Lung (tissue), 10 donors: ENCODE measurements around the gene TRIM43. TPM values are rescaled to one million over a fixed set of nuclear protein-coding genes. Genes with fewer than 3 reads are reported as not detected.
"Not testable (repeated sequence)": the region's sequence is repeated elsewhere in the genome, so short reads cannot be mapped to it uniquely, and the experiment has no call there.

ENCODE experiments used
- ATAC-seq: fragments of 200-7000 bp; cut with Tn5 transposase; one replicate; pipeline ENCODE4 v1.9.1; 2020; ENCODE audit warnings: moderate number of reproducible peaks; ENCODE audit not compliant: insufficient read depth, low FRiP score
- DNase-seq, 3 donors: peaks; one replicate each; pipeline ENCODE4 v3.0.0-alpha.2; 2013 to 2017
- H3K27ac ChIP-seq, 2 donors: one replicate each; pipeline ENCODE4 v1.5.1; 2013; ENCODE audit warnings: mild to moderate bottlenecking in 2 of 2, moderate library complexity in 2 of 2, control low read depth in 1 of 2, inconsistent platforms in 1 of 2, low read depth in 1 of 2, low read length in 1 of 2
- H3K27me3 ChIP-seq, 3 donors: one replicate each; pipeline ENCODE4 v1.5.1; 2013; ENCODE audit warnings: low read length in 2 of 3; ENCODE audit not compliant: control insufficient read depth in 3 of 3, insufficient read depth in 3 of 3
- H3K36me3 ChIP-seq, 4 donors: one replicate each; pipeline ENCODE4 v1.5.1; 2013; ENCODE audit warnings: low read length in 4 of 4, mild to moderate bottlenecking in 1 of 4, moderate library complexity in 1 of 4; ENCODE audit not compliant: control insufficient read depth in 4 of 4, insufficient read depth in 4 of 4
- H3K4me1 ChIP-seq, 5 donors: one replicate each; pipeline ENCODE4 v1.5.1; 2013; ENCODE audit warnings: low read length in 5 of 5, mild to moderate bottlenecking in 2 of 5, moderate library complexity in 1 of 5; ENCODE audit not compliant: control insufficient read depth in 5 of 5, insufficient read depth in 5 of 5
- H3K4me3 ChIP-seq: one replicate; pipeline ENCODE4 v1.5.1; 2013; ENCODE audit warnings: mild to moderate bottlenecking, control low read depth, moderate library complexity
- H3K9ac ChIP-seq, 2 donors: one replicate each; pipeline ENCODE4 v1.5.1; 2013; ENCODE audit warnings: low read length in 2 of 2, control low read depth in 1 of 2; ENCODE audit not compliant: insufficient read depth in 1 of 2
- H3K9me3 ChIP-seq, 4 donors: one replicate each; pipeline ENCODE4 v1.5.1; 2013; ENCODE audit warnings: low read length in 3 of 4, mild to moderate bottlenecking in 1 of 4, moderate library complexity in 1 of 4; ENCODE audit not compliant: control insufficient read depth in 4 of 4, insufficient read depth in 3 of 4
- WGBS, 2 donors: extraction: QIAGEN DNeasy Blood & Tissue Kit; methylation state at CpG; one replicate each; pipeline ENCODE4 v1.1.7; 2013; 5-methylcytosine and 5-hydroxymethylcytosine counted together
- polyA plus RNA-seq, 2 donors: library from polyadenylated mRNA; stranded (reverse); fragments of 200-250 nt; gene quantifications; one replicate each; pipeline ENCODE4 v1.2.1, GENCODE V29; 2013
- total RNA-seq, 2 donors: library from RNA; depleted of rRNA in 1 of 2; stranded (reverse); fragments of >200 nt in 1 of 2; gene quantifications; one replicate each; pipeline ENCODE4 v1.2.1, GENCODE V29; 2014 to 2021
- donor health status: Bipolar disorder and iron deficiency.
- donor health status: healthy.
- donor health status: DM: yes; HTN: yes; CAD: no.

Gene TRIM43
- total and polyA plus RNA-seq, 4 donors = not detected

DNA sequence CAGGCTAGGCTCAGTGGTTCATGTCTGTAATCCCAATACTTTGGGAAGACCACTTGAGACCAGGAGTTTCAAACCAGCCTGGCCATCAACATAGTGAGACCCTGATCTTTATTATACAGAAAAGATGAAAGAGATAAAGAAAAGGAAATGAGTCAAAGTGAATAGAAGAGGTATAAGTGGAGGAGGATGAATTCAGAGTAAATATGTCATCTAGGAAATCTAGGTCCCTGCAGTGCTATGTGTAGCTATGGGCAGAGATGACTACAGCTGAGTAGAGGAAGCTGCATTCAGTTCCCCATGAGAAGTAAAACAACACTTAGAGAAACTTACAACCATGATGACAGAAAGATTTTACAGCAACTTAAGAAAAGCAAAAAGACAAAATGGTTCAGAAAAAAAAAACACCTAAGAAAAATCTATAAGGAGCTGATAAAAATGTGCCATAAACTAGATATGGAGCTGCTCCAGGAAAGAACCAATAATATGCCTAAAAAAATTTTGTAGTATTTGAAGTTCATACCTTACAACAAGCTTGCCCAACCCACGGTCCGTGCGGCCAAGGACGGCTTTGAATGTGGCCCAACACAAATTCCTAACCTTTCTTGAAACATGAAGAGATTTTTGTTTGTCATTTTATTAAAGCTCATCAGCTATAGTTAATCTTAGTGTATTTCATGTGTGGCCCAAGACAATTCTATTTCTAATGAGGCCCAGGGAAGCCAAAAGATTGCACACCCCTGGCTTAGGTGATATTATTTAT is 1.8 kb upstream of the TRIM43 start:
- not testable (repeated sequence) for H3K9ac ChIP-seq, H3K27ac ChIP-seq, H3K27me3 ChIP-seq, H3K36me3 ChIP-seq, H3K4me1 ChIP-seq, H3K4me3 ChIP-seq, H3K9me3 ChIP-seq, ATAC-seq, DNase-seq
- 79 to 95% methylated on average over 4 of the region's 4 CpGs for WGBS, 2 donors

DNA sequence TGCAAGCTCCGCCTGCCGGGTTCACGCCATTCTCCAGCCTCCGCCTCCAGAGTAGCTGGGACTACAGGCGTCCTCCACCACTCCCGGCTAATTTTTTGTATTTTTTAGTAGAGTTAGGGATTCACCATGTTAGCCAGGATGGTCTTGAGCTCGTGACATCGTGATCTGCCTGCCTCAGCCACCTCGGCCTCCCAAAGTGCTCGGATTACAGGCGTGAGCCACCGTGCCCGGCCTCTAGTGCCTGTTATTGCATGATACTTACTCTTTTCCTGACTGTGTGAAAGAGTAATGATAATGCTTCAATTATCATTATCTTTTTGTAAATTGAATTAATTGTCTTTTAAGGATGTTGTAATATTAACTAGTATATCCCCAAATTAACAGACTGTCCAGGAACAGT is 1.2 kb downstream of the TRIM43 start:
- ATAC-seq, H3K9ac ChIP-seq, H3K4me3 ChIP-seq, H3K36me3 ChIP-seq, H3K4me1 ChIP-seq, DNase-seq, H3K27me3 ChIP-seq, H3K27ac ChIP-seq, H3K9me3 ChIP-seq: not testable (repeated sequence)
- 89 to 95% methylated on average over 13 of the region's 13 CpGs for WGBS, 2 donors

DNA sequence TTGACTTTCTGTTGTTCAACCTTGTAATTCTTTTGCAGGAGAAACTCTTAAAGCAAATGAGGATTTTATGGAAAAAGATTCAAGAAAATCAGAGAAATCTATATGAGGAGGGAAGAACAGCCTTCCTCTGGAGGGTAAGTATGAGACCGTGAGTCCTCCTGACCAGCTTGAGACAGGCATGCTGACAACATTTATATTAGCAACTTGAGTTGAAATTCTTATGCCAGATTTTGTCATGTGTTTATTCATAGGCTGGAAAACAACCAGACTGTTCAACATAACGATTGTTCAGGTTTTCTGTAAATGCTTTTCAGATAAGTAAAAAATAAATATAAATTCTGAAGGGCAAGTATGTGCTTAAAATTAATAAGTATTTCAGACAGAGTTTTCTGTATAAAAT is 3.2 kb downstream of the TRIM43 start:
- H3K4me3 ChIP-seq, H3K36me3 ChIP-seq, H3K4me1 ChIP-seq, H3K27me3 ChIP-seq, H3K27ac ChIP-seq, H3K9me3 ChIP-seq, ATAC-seq, H3K9ac ChIP-seq, DNase-seq: not testable (repeated sequence)
- 55 to 79% methylated on average over 2 of the region's 2 CpGs for WGBS, 2 donors

DNA sequence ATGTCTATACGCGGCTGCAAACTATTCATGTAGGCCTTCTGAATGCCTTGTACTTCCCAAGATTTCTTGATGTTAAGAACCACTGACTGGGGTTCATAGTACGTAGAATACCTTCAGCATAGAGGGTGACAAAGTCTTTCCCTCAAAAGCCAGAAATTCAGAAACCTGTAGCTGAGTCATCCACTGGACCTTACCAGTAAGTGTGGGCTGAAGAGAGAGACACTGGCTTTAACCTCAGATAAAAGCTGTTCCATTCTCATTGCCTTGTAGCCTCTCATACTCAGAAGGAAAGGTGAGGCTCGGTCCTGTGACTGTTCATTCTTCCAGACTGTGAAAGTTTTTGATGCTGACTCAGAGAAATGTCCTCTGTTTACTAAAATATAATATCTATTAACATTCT is 9.5 kb downstream of the TRIM43 start:
- H3K27me3 ChIP-seq, ATAC-seq, DNase-seq, H3K4me3 ChIP-seq, H3K9me3 ChIP-seq, H3K9ac ChIP-seq, H3K36me3 ChIP-seq, H3K27ac ChIP-seq, H3K4me1 ChIP-seq: not testable (repeated sequence)
- WGBS, 2 donors = no CpG with 5 or more reads among the region's 4 CpGs

GRCh38 chr2:95602146-95602545 is 10.3 kb downstream of the TRIM43 start:
- not testable (repeated sequence) for DNase-seq, H3K27me3 ChIP-seq, H3K9ac ChIP-seq, H3K9me3 ChIP-seq, H3K4me3 ChIP-seq, ATAC-seq, H3K36me3 ChIP-seq, H3K4me1 ChIP-seq, H3K27ac ChIP-seq

- not testable (repeated sequence) for H3K4me3 ChIP-seq, H3K27ac ChIP-seq, H3K9me3 ChIP-seq, DNase-seq, H3K36me3 ChIP-seq, H3K9ac ChIP-seq, H3K4me1 ChIP-seq, ATAC-seq, H3K27me3 ChIP-seq
- WGBS, 2 donors = no CpG with 5 or more reads among the region's 3 CpGs
These were observed 16.6 kb downstream of the TRIM43 start for GRCh38 chr2:95608356-95608755.

GRCh38 chr2:95609764-95610163 is 18.0 kb downstream of the TRIM43 start:
- not testable (repeated sequence) for ATAC-seq, H3K36me3 ChIP-seq, H3K27ac ChIP-seq, H3K9ac ChIP-seq, H3K27me3 ChIP-seq, DNase-seq, H3K9me3 ChIP-seq, H3K4me3 ChIP-seq, H3K4me1 ChIP-seq
- WGBS, 2 donors = no CpG with 5 or more reads among the region's 2 CpGs

GRCh38 chr2:95613048-95613447 is 21.2 kb downstream of the TRIM43 start:
- not testable (repeated sequence) for H3K4me1 ChIP-seq, ATAC-seq, H3K27ac ChIP-seq, H3K9me3 ChIP-seq, DNase-seq, H3K9ac ChIP-seq, H3K4me3 ChIP-seq, H3K27me3 ChIP-seq, H3K36me3 ChIP-seq
- WGBS, 2 donors = no CpG with 5 or more reads among the region's 3 CpGs
